Naive thymus-derived CD8-positive, alpha-beta T cell (primary cell): Measurements from ENCODE around the gene EVI2B. TPM values are rescaled to one million over a fixed set of nuclear protein-coding genes. Genes with fewer than 3 reads are reported as not detected.
"Not testable (repeated sequence)": the region's sequence is repeated elsewhere in the genome, so short reads cannot be mapped to it uniquely, and the experiment has no call there.

ENCODE experiments used
- ATAC-seq, 2 donors: fragments of 150-1000 bp; cut with Tn5 transposase in 1 of 2; sonication (Bioruptor Pico), chemical (Tn5 transposase) in 1 of 2; 1 replicate in 1 of 2; 2 replicates in 1 of 2; pipeline ENCODE4 v1.10.0; 2021; ENCODE audit warnings: mild to moderate bottlenecking in 2 of 2, moderate library complexity in 2 of 2
- POLR2A ChIA-PET: fragments of 350-600 bp; sonication (Branson Sonifier 250); formaldehyde crosslinking; loops from one replicate; lab custom pipeline; 2021; ENCODE audit warnings: antibody characterized with exemption; lab: Charles Lee
- DNase-seq, 10 donors: peaks; one replicate each; pipeline versions ENCODE4 v3.0.0 to v3.0.0-alpha.2; 2020 to 2022
- H3K27ac Mint-ChIP-seq, 10 donors: one replicate each; pipeline ENCODE4 v1.8.0; 2020 to 2022; ENCODE audit warnings: mild to moderate bottlenecking in 10 of 10, mixed read lengths in 10 of 10, moderate library complexity in 4 of 10, inconsistent platforms in 1 of 10
- H3K27me3 Mint-ChIP-seq, 5 donors: one replicate each; pipeline ENCODE4 v1.8.0; 2021 to 2022; ENCODE audit warnings: mixed read lengths in 5 of 5
- H3K36me3 Mint-ChIP-seq, 3 donors: one replicate each; pipeline ENCODE4 v1.8.0; 2020 to 2022; ENCODE audit warnings: mixed read lengths in 3 of 3, mild to moderate bottlenecking in 2 of 3, inconsistent platforms in 1 of 3
- H3K4me1 Mint-ChIP-seq, 4 donors: one replicate each; pipeline ENCODE4 v1.8.0; 2021 to 2022; ENCODE audit warnings: mixed read lengths in 4 of 4
- H3K4me3 Mint-ChIP-seq, 10 donors: one replicate each; pipeline ENCODE4 v1.8.0; 2020 to 2022; ENCODE audit warnings: mild to moderate bottlenecking in 10 of 10, mixed read lengths in 10 of 10, moderate library complexity in 6 of 10, inconsistent platforms in 1 of 10
- H3K9me3 Mint-ChIP-seq, 9 donors: one replicate each; pipeline ENCODE4 v1.8.0; 2020 to 2022; ENCODE audit warnings: mixed read lengths in 9 of 9, mild to moderate bottlenecking in 3 of 9, inconsistent platforms in 1 of 9, moderate library complexity in 1 of 9
- polyA plus RNA-seq, 3 donors: library from polyadenylated mRNA; unstranded; fragments of 300-500 nt; fragmentation: Illumina TruSeq; gene quantifications; one replicate each; pipeline ENCODE4 v1.2.3, GENCODE V29; 2021
- total RNA-seq, 8 experiments: library from RNA in 2 of 8; stranded (reverse) in 2 of 8; gene quantifications; one replicate each; pipeline ENCODE4 v1.2.3 and lab custom pipeline; 2021 to 2026

EVI2B gene
- total RNA-seq = 100 to 1,000 TPM; 146 to 159 TPM
- 10 to 100 TPM; 69.5 to 82.1 (median 79.7) TPM for polyA plus RNA-seq
- 7.8 to 105 (median 30.9) reads per million in 6 experiments for total RNA-seq (lab: John Stamatoyannopoulos, UW)

- DNase-seq = peak in 3 of 10 donors; percentile 62 to 70 (median 63)
- Mint-ChIP-seq H3K9me3 (no peaks in the 10 kb centered on the region), H3K4me1 (peaks cover 19 to 58% (median 37%) of the 10 kb centered on the region in 4 donors), H3K36me3 (peaks cover 6 to 14% (median 6%) of the 10 kb centered on the region in 3 donors), H3K27ac (peak within 1 kb of the TSS; percentile 84 to 98 (median 94)), H3K4me3 (peak within 1 kb of the TSS; percentile 79 to 98 (median 94)), H3K27me3 (no peaks in the 10 kb centered on the region)
- peak; percentile 19 to 35 for ATAC-seq
- POLR2A ChIA-PET = interaction anchor here (0.5 to 5.0 kb wide), 7 partner anchors 6 to 1696 kb away, joined by 3 to 90 read pairs (median 4); partner anchors contain the start of gene EVI2A
Measured at GRCh38 chr17:31313982-31314781, at the start of gene EVI2B. Gene EVI2B (minus strand): TSS chr17:31314054. CDS start chr17:31305609, 8,445 bp downstream.

GRCh38 chr17:31357839-31358394 lies 44.1 kb upstream of the EVI2B start:
- Mint-ChIP-seq H3K4me3 (no peak overlapping the region), H3K27ac (no peak overlapping the region), H3K36me3 (peaks cover 4 to 82% (median 46%) of the 10 kb centered on the region in 3 donors), H3K27me3 (no peaks in the 10 kb centered on the region), H3K4me1 (peaks cover 0 to 4% (median 0%) of the 10 kb centered on the region in 4 donors), H3K9me3 (no peaks in the 10 kb centered on the region)
- POLR2A ChIA-PET = no interaction called here
- DNase-seq (no peak), ATAC-seq (no peak)

- H3K36me3 Mint-ChIP-seq = peaks cover 4 to 81% (median 52%) of the 10 kb centered on the region in 3 donors
- no peaks in the 10 kb centered on the region for H3K27me3 Mint-ChIP-seq
- H3K9me3 Mint-ChIP-seq = no peaks in the 10 kb centered on the region
- DNase-seq (no peak), ATAC-seq (no peak)
- POLR2A ChIA-PET = no interaction called here
- H3K4me1 Mint-ChIP-seq = peaks cover 0 to 4% (median 0%) of the 10 kb centered on the region in 4 donors
- no peak overlapping the region for H3K4me3 Mint-ChIP-seq
- H3K27ac Mint-ChIP-seq = no peak overlapping the region
Measured at GRCh38 chr17:31357091-31357490, 43.2 kb upstream of the EVI2B start.

- no peak overlapping the region for H3K27ac Mint-ChIP-seq
- no peaks in the 10 kb centered on the region for H3K27me3 Mint-ChIP-seq
- no peak for ATAC-seq
Measured at GRCh38 chr17:31355935-31356334, 42.1 kb upstream of the EVI2B start.

GRCh38 chr17:31349454-31349853 lies 35.6 kb upstream of the EVI2B start:
- Mint-ChIP-seq H3K9me3 (no peaks in the 10 kb centered on the region), H3K36me3 (peaks cover 13 to 56% (median 34%) of the 10 kb centered on the region in 3 donors), H3K4me1 (peaks cover 0 to 6% (median 0%) of the 10 kb centered on the region in 4 donors), H3K4me3 (no peak overlapping the region), H3K27me3 (no peaks in the 10 kb centered on the region), H3K27ac (no peak overlapping the region)
- ATAC-seq = no peak
- POLR2A ChIA-PET = interaction anchor here (0.6 kb wide), 1 partner anchor 446 kb away, joined by 3 read pairs; no protein-coding TSS in a partner anchor
- no peak for DNase-seq

More at GRCh38 chr17:31355935-31356334, 42.1 kb upstream of the EVI2B start:
- no peak for DNase-seq
- H3K36me3 Mint-ChIP-seq = peaks cover 4 to 79% (median 56%) of the 10 kb centered on the region in 3 donors
- POLR2A ChIA-PET = no interaction called here
- peaks cover 0 to 4% (median 0%) of the 10 kb centered on the region in 4 donors for H3K4me1 Mint-ChIP-seq
- H3K4me3 Mint-ChIP-seq = no peak overlapping the region
- no peaks in the 10 kb centered on the region for H3K9me3 Mint-ChIP-seq

- ATAC-seq, H3K9me3 Mint-ChIP-seq, POLR2A ChIA-PET, H3K27me3 Mint-ChIP-seq, H3K27ac Mint-ChIP-seq, DNase-seq, H3K4me1 Mint-ChIP-seq, H3K4me3 Mint-ChIP-seq: not testable (repeated sequence)
- peaks cover 14 to 57% (median 31%) of the 10 kb centered on the region in 3 donors for H3K36me3 Mint-ChIP-seq
Measured at GRCh38 chr17:31345191-31345747, 31.4 kb upstream of the EVI2B start.

- H3K27ac Mint-ChIP-seq = peak overlapping the region in 1 of 10 donors; percentile 7
- H3K36me3 Mint-ChIP-seq = peaks cover 8 to 54% (median 31%) of the 10 kb centered on the region in 3 donors
Measured at GRCh38 chr17:31339906-31340661, 26.2 kb upstream of the EVI2B start.

GRCh38 chr17:31329221-31329620 lies 15.4 kb upstream of the EVI2B start:
- Mint-ChIP-seq H3K27me3 (no peaks in the 10 kb centered on the region), H3K4me3 (no peak overlapping the region), H3K27ac (no peak overlapping the region), H3K36me3 (peaks cover 6 to 38% (median 13%) of the 10 kb centered on the region in 3 donors), H3K9me3 (no peaks in the 10 kb centered on the region), H3K4me1 (peaks cover 0 to 7% (median 2%) of the 10 kb centered on the region in 4 donors)
- DNase-seq (no peak), ATAC-seq (no peak)
- POLR2A ChIA-PET = no interaction called here

More at GRCh38 chr17:31339906-31340661, 26.2 kb upstream of the EVI2B start:
- ATAC-seq (no peak), DNase-seq (no peak)
- no peaks in the 10 kb centered on the region for H3K27me3 Mint-ChIP-seq
- H3K4me3 Mint-ChIP-seq = no peak overlapping the region
- no peaks in the 10 kb centered on the region for H3K9me3 Mint-ChIP-seq
- H3K4me1 Mint-ChIP-seq = no peaks in the 10 kb centered on the region
- POLR2A ChIA-PET = interaction anchor here (0.5 to 0.8 kb wide), 3 partner anchors 18 to 1941 kb away, joined by 3 to 5 read pairs (median 4); no protein-coding TSS in a partner anchor

- no peaks in the 10 kb centered on the region for H3K27me3 Mint-ChIP-seq
- POLR2A ChIA-PET = no interaction called here
- peaks cover 6 to 38% (median 13%) of the 10 kb centered on the region in 3 donors for H3K36me3 Mint-ChIP-seq
- H3K4me1 Mint-ChIP-seq = peaks cover 4 to 12% (median 7%) of the 10 kb centered on the region in 4 donors
- DNase-seq = no peak
- H3K4me3 Mint-ChIP-seq = no peak overlapping the region
- no peaks in the 10 kb centered on the region for H3K9me3 Mint-ChIP-seq
- ATAC-seq = no peak
- H3K27ac Mint-ChIP-seq = no peak overlapping the region
Measured at GRCh38 chr17:31328160-31328535, 14.3 kb upstream of the EVI2B start.

- POLR2A ChIA-PET = no interaction called here
- no peak for ATAC-seq
- peaks cover 4 to 15% (median 8%) of the 10 kb centered on the region in 4 donors for H3K4me1 Mint-ChIP-seq
Measured at GRCh38 chr17:31327534-31328159, 13.8 kb upstream of the EVI2B start.

GRCh38 chr17:31323551-31323950 lies 9.7 kb upstream of the EVI2B start:
- DNase-seq = no peak
- Mint-ChIP-seq H3K36me3 (peaks cover 6 to 27% (median 10%) of the 10 kb centered on the region in 3 donors), H3K4me1 (peaks cover 9 to 27% (median 22%) of the 10 kb centered on the region in 4 donors), H3K27me3 (no peaks in the 10 kb centered on the region), H3K27ac (peak overlapping the region; percentile 22 to 92 (median 80)), H3K4me3 (peak overlapping the region in 3 of 10 donors; percentile 12 to 48 (median 30)), H3K9me3 (no peaks in the 10 kb centered on the region)
- POLR2A ChIA-PET = interaction anchor here (0.7 kb wide), 1 partner anchor 9 kb away, joined by 4 read pairs; the partner anchor contains the start of gene EVI2B
- ATAC-seq = no peak

More at GRCh38 chr17:31327534-31328159, 13.8 kb upstream of the EVI2B start:
- Mint-ChIP-seq H3K27ac (peak overlapping the region in 1 of 10 donors; percentile 38), H3K36me3 (peaks cover 6 to 38% (median 13%) of the 10 kb centered on the region in 3 donors), H3K4me3 (no peak overlapping the region), H3K27me3 (no peaks in the 10 kb centered on the region), H3K9me3 (no peaks in the 10 kb centered on the region)
- DNase-seq = no peak
